Activated CD4-positive, alpha-beta T cell treated with anti-CD3 and anti-CD28 coated beads, Interleukin-2, amount 50 U/mL, for 24 hours (primary cell): ENCODE data around the gene KISS1.
A peak's percentile ranks its signal among the peaks of the same experiment; 100 is the strongest.

Experiments
- DNase-seq, 2 donors: peaks; one replicate each; pipeline ENCODE4 v3.0.0-alpha.2; 2020; ENCODE audit warnings: low read depth in 1 of 2, low spot score in 1 of 2

KISS1 gene

GRCh38 chr1:204161609-204162493 lies 34.4 kb downstream of the KISS1 start:
- DNase-seq = no peak

GRCh38 chr1:204157962-204158361 lies 38.3 kb downstream of the KISS1 start:
- no peak for DNase-seq

- no peak for DNase-seq
Measured at GRCh38 chr1:204155881-204156280, 40.4 kb downstream of the KISS1 start.

GRCh38 chr1:204154568-204155255 lies 41.6 kb downstream of the KISS1 start:
- DNase-seq = no peak

GRCh38 chr1:204153667-204154066 lies 42.6 kb downstream of the KISS1 start:
- DNase-seq = no peak

GRCh38 chr1:204152310-204153044 lies 43.8 kb downstream of the KISS1 start:
- DNase-seq = no peak

- DNase-seq = peak; percentile 11 to 16
Measured at GRCh38 chr1:204151552-204152309, 44.6 kb downstream of the KISS1 start, which contains the start of gene ETNK2. ETNK2 (minus strand) TSS chr1:204152044; CDS start chr1:204151852, 192 bp downstream.

GRCh38 chr1:204150702-204151551 lies 45.4 kb downstream of the KISS1 start:
- DNase-seq = no peak

GRCh38 chr1:204149635-204150565 lies 46.4 kb downstream of the KISS1 start:
- DNase-seq = no peak

- DNase-seq = no peak
Measured at GRCh38 chr1:204149107-204149506, 47.2 kb downstream of the KISS1 start.

- no peak for DNase-seq
Measured at GRCh38 chr1:204147406-204148383, 48.6 kb downstream of the KISS1 start.

- DNase-seq = no peak
Measured at GRCh38 chr1:204146965-204147364, 49.3 kb downstream of the KISS1 start.

GRCh38 chr1:204146309-204146708 lies 50.0 kb downstream of the KISS1 start:
- no peak for DNase-seq

- no peak for DNase-seq
Measured at GRCh38 chr1:204145033-204145504, 51.2 kb downstream of the KISS1 start.

- no peak for DNase-seq
Measured at GRCh38 chr1:204143276-204144041, 52.8 kb downstream of the KISS1 start.

GRCh38 chr1:204142032-204142974 lies 54.0 kb downstream of the KISS1 start:
- DNase-seq = no peak
